Endothelial cell of umbilical vein (primary cell): ENCODE data around the gene LOX. TPM values are rescaled to one million over a fixed set of nuclear protein-coding genes. Genes with fewer than 3 reads are reported as not detected.

Experiments
- BruUV-seq: library from RNA; stranded (reverse); fragments of 400-500 nt; replicated peaks from 2 replicates; lab custom pipeline; 2021; lab: Mats Ljungman, UMichigan
- CTCF ChIA-PET: fragments of 300-600, 350-600 bp; sonication (Branson Sonifier 250); formaldehyde crosslinking; loops from one replicate; lab custom pipeline; 2021; ENCODE audit warnings: antibody characterized with exemption, inconsistent platforms; lab: Charles Lee
- POLR2A ChIA-PET: fragments of 300-600, 350-600 bp; sonication (Branson Sonifier 250); formaldehyde crosslinking; loops from one replicate; lab custom pipeline; 2021; ENCODE audit warnings: antibody characterized with exemption, inconsistent platforms; lab: Charles Lee
- DNase-seq: peaks from one replicate; pipeline ENCODE4 v3.0.0-alpha.2; 2011; ENCODE audit warnings: low read depth, low spot score
- FAIRE-seq: peaks from 2 replicates; lab custom pipeline; 2011; peaks lifted over from hg19 to GRCh38; lab: Jason Lieb, UNC
- H2AFZ ChIP-seq: 2 replicates; pipeline ENCODE4 v1.6.0; 2012; ENCODE audit warnings: low read depth, low read length, control low read depth, inconsistent platforms
- H3K27ac ChIP-seq: 2 replicates; pipeline ENCODE4 v1.5.1; 2011; ENCODE audit warnings: low read depth, mild to moderate bottlenecking, control low read depth, low read length, moderate library complexity; ENCODE audit not compliant: insufficient read depth
- H3K27me3 ChIP-seq, 2 experiments: 2 replicates each; pipeline versions ENCODE4 v1.6.0 to v1.6.1; 2011; ENCODE audit warnings: low read length in 2 of 2, mixed read lengths in 1 of 2; ENCODE audit not compliant: control insufficient read depth in 2 of 2, insufficient read depth in 2 of 2
- H3K36me3 ChIP-seq, 2 experiments: 2 replicates in 1 of 2; 3 replicates in 1 of 2; pipeline ENCODE4 v1.5.1; 2011; ENCODE audit warnings: low read length in 2 of 2, mild to moderate bottlenecking in 1 of 2, moderate library complexity in 1 of 2; ENCODE audit not compliant: control insufficient read depth in 2 of 2, insufficient read depth in 2 of 2; ENCODE audit errors: extremely low read depth in 1 of 2
- H3K4me1 ChIP-seq: 3 replicates; pipeline ENCODE4 v1.5.1; 2011; ENCODE audit warnings: mild to moderate bottlenecking, low read length; ENCODE audit not compliant: control insufficient read depth, insufficient read depth; ENCODE audit errors: extremely low read depth
- H3K4me2 ChIP-seq: 2 replicates; pipeline ENCODE4 v1.6.1; 2011; ENCODE audit warnings: low read length, control low read depth, mixed read lengths; ENCODE audit not compliant: insufficient read depth
- H3K4me3 ChIP-seq, 3 experiments: fragments of 200-600 bp in 1 of 3; sonication (generic), shearing (Covaris generic) in 1 of 3; replicated peaks in 1 of 3; 2 replicates each; pipeline ENCODE4 v1.5.1; 2011 to 2016; ENCODE audit warnings: control low read depth in 3 of 3, low read length in 3 of 3, mild to moderate bottlenecking in 2 of 3, inconsistent platforms in 1 of 3, low read depth in 1 of 3, moderate library complexity in 1 of 3; ENCODE audit not compliant: insufficient read depth in 1 of 3
- H3K79me2 ChIP-seq: 2 replicates; pipeline ENCODE4 v1.6.0; 2012; ENCODE audit warnings: low read length, inconsistent platforms; ENCODE audit not compliant: control insufficient read depth, insufficient read depth
- H3K9ac ChIP-seq: replicated peaks from 2 replicates; pipeline ENCODE3; 2011; ENCODE audit warnings: low read length, control low read depth; ENCODE audit not compliant: insufficient read depth; ENCODE audit errors: extremely low read depth
- H3K9me1 ChIP-seq: replicated peaks from 3 replicates; pipeline ENCODE4 v1.6.0; 2011; ENCODE audit warnings: mild to moderate bottlenecking, low read length; ENCODE audit not compliant: control insufficient read depth, insufficient read depth; ENCODE audit errors: extremely low read depth
- H3K9me3 ChIP-seq: replicated peaks from 2 replicates; pipeline ENCODE4 v1.5.1; 2012; ENCODE audit warnings: low read length, inconsistent platforms; ENCODE audit not compliant: control insufficient read depth, insufficient read depth
- H4K20me1 ChIP-seq: replicated peaks from 2 replicates; pipeline ENCODE3; 2011; ENCODE audit warnings: mild to moderate bottlenecking, low read length; ENCODE audit not compliant: control insufficient read depth, insufficient read depth; ENCODE audit errors: extremely low read depth
- EZH2 ChIP-seq: IDR thresholded peaks from 2 replicates; pipeline ENCODE4 v1.6.1; 2012; ENCODE audit warnings: borderline replicate concordance, low read depth, mild to moderate bottlenecking, moderate library complexity, low read length, inconsistent platforms; ENCODE audit not compliant: severe bottlenecking
- FOS ChIP-seq: IDR thresholded peaks from 2 replicates; pipeline ENCODE4 v1.6.1; 2011; ENCODE audit warnings: mild to moderate bottlenecking, low read length, moderate library complexity, borderline replicate concordance; ENCODE audit not compliant: insufficient read depth
- GATA2 ChIP-seq: IDR thresholded peaks from 2 replicates; pipeline ENCODE4 v1.7.0; 2011; ENCODE audit warnings: low read depth, mild to moderate bottlenecking, moderate library complexity, mixed read lengths, low read length; ENCODE audit not compliant: insufficient read length, insufficient read depth
- JUN ChIP-seq: IDR thresholded peaks from 2 replicates; pipeline ENCODE4 v1.6.1; 2011; ENCODE audit warnings: borderline replicate concordance, low read depth; ENCODE audit not compliant: insufficient read length, insufficient read depth
- MYC ChIP-seq: IDR thresholded peaks from one replicate; pipeline ENCODE4 v1.6.1; 2011; ENCODE audit warnings: mild to moderate bottlenecking, low read depth, low read length
- POLR2A ChIP-seq: IDR thresholded peaks from 2 replicates; pipeline ENCODE4 v1.6.1; 2012; ENCODE audit warnings: low read depth, mild to moderate bottlenecking, control low read depth, low read length
- POLR2AphosphoS5 ChIP-seq: IDR thresholded peaks from 2 replicates; pipeline ENCODE4 v1.6.1; 2012; ENCODE audit warnings: low read depth, mild to moderate bottlenecking, control low read depth, low read length, moderate library complexity; ENCODE audit not compliant: insufficient read depth
- dilution Hi-C: fragments of 300-500 bp; cut with MboI; formaldehyde crosslinking; loops from one replicate; pipeline ENCODE4 v1.15.0; 2019; ENCODE audit warnings: low sequenced_read_pairs; ENCODE audit not compliant: extremely low pct_ligation_motif_present
- intact Hi-C: fragments of 100-400 bp; cut with micrococcal nuclease; formaldehyde crosslinking; loops from one replicate; pipeline ENCODE4 v1.10.0; 2022
- polyA plus RNA-seq, 4 experiments: library from polyadenylated mRNA; depleted of rRNA in 3 of 4; stranded (reverse) in 3 of 4; unstranded in 1 of 4; fragments of >200 nt; gene quantifications; 2 replicates each; pipeline versions ENCODE4 v1.2.1 to v1.2.3, GENCODE V29; 2011 to 2012; ENCODE audit warnings: missing spikeins in 1 of 4
- total RNA-seq: library from RNA; stranded (reverse); gene quantifications from 2 replicates; pipeline ENCODE4 v1.2.3, GENCODE V29; 2021
- TF ChIP-seq, protein P1 (sequence below): IDR thresholded peaks from 2 replicates; pipeline ENCODE4 v1.6.1; 2011; ENCODE audit not compliant: insufficient read depth, insufficient read length
- TF ChIP-seq, protein P2 (sequence below), 2 donors: IDR thresholded peaks; 1 replicate in 1 of 2; 2 replicates in 1 of 2; pipeline ENCODE4 v1.5.1; 2011; ENCODE audit warnings: low read length in 2 of 2, mild to moderate bottlenecking in 2 of 2, moderate library complexity in 2 of 2, control low read depth in 1 of 2, inconsistent platforms in 1 of 2, low read depth in 1 of 2; ENCODE audit not compliant: insufficient read depth in 1 of 2; ENCODE audit errors: extremely low read depth in 1 of 2

The LOX gene
- total and polyA plus RNA-seq, 2 donors (not counting 3 experiments of a cell fraction or from before 2014, with no cell fraction given), result 39.0 to 79.1 TPM

DNA sequence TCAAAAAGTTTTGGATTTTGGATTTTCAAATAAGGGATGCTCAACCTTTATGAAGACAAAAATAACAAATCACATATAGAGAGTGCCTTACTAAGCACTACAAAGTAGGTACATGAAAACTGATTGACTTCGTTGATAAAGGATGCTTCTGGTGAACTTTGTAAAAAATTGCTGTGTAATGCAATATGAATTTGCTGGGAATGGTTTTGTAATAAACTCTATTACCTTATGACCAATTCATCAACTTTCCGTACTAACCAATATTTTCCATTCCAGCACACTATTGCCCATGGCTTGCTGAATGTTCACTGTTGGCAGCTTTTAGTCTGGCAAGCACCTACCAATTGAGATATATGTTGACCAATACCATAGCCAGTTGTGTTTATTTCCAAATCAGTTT is 27.9 kb upstream of the LOX start:
- dilution Hi-C loops, result no loop called here
- H3K27me3 ChIP-seq, result no peaks in the 10 kb centered on the region

More for the DNA sequence above, 27.9 kb upstream of the LOX start:
- H3K9me1 ChIP-seq, result no peaks in the 10 kb centered on the region
- POLR2A ChIA-PET, result no interaction called here
- H3K4me3 ChIP-seq, result no peak overlapping the region
- no peaks in the 10 kb centered on the region for H4K20me1 ChIP-seq
- no peak overlapping the region for H3K9ac ChIP-seq
- BruUV-seq, result no TSS peak
- no peaks in the 10 kb centered on the region for H3K79me2 ChIP-seq
- H3K27ac ChIP-seq, result no peak overlapping the region
- H3K36me3 ChIP-seq, result no peaks in the 10 kb centered on the region
- DNase-seq, result no peak
- no peaks in the 10 kb centered on the region for H3K9me3 ChIP-seq
- CTCF ChIA-PET, result interaction anchor here (1.7 kb wide), 1 partner anchor 30 kb away, joined by 6 read pairs; no protein-coding TSS in a partner anchor
- H3K4me2 ChIP-seq, result no peak overlapping the region
- no peak for FAIRE-seq
- H3K4me1 ChIP-seq, result no peaks in the 10 kb centered on the region
- no peak for TF ChIP-seq GATA2
- TF ChIP-seq, protein P1, sequence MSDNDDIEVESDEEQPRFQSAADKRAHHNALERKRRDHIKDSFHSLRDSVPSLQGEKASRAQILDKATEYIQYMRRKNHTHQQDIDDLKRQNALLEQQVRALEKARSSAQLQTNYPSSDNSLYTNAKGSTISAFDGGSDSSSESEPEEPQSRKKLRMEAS, result no peak
- TF ChIP-seq EZH2, result no peak
- TF ChIP-seq POLR2A, result no peak
- no peak for TF ChIP-seq MYC
- no peak for TF ChIP-seq JUN
- no peak for TF ChIP-seq POLR2AphosphoS5
- TF ChIP-seq, protein P2, sequence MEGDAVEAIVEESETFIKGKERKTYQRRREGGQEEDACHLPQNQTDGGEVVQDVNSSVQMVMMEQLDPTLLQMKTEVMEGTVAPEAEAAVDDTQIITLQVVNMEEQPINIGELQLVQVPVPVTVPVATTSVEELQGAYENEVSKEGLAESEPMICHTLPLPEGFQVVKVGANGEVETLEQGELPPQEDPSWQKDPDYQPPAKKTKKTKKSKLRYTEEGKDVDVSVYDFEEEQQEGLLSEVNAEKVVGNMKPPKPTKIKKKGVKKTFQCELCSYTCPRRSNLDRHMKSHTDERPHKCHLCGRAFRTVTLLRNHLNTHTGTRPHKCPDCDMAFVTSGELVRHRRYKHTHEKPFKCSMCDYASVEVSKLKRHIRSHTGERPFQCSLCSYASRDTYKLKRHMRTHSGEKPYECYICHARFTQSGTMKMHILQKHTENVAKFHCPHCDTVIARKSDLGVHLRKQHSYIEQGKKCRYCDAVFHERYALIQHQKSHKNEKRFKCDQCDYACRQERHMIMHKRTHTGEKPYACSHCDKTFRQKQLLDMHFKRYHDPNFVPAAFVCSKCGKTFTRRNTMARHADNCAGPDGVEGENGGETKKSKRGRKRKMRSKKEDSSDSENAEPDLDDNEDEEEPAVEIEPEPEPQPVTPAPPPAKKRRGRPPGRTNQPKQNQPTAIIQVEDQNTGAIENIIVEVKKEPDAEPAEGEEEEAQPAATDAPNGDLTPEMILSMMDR (IDR thresholded peaks at IDR 0.05; ENCODE audit: extremely low read depth in 1 of 2, insufficient read depth in 1 of 2, low read depth in 1 of 2, low read length in 2 of 2), result no peak
- no peak for TF ChIP-seq FOS
- no peak overlapping the region for H2AFZ ChIP-seq
- intact Hi-C loops, result no loop called here
